Loucy (cell line): ENCODE data around the gene SYNE1.

Experiments
- EZH2phosphoT487 ChIP-seq: fragments of 200-600 bp; IDR thresholded peaks from 2 replicates; pipeline ENCODE4 v1.6.1; 2018; ENCODE audit warnings: antibody characterized with exemption, mild to moderate bottlenecking, moderate library complexity, borderline replicate concordance
- TF ChIP-seq, protein P1 (sequence below): fragments of 200-600 bp; sonication (generic); conservative IDR thresholded peaks from 2 replicates; pipeline ENCODE4 v1.5.1; 2014; ENCODE audit warnings: mild to moderate bottlenecking, antibody characterized with exemption, low read length

DNA sequence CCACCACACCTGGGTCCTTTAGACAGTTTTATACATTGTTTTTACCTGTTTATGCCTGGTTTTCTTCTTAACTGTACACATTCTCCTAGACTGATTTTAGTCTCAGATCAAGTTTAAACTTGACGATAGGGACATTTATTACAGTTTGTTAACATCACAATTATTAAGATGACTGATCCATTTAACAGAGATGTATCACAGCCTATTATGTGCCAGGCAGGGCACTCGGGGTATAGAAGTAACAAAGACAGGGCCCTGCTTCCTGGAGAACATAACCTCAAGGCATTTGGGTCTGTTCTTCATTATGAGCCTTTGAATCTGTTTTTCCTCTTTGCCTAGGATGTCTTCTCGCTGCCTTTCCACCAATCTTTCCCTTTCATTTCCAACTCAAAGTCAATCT lies 449.2 kb downstream of the SYNE1 start:
- TF ChIP-seq, protein P1, sequence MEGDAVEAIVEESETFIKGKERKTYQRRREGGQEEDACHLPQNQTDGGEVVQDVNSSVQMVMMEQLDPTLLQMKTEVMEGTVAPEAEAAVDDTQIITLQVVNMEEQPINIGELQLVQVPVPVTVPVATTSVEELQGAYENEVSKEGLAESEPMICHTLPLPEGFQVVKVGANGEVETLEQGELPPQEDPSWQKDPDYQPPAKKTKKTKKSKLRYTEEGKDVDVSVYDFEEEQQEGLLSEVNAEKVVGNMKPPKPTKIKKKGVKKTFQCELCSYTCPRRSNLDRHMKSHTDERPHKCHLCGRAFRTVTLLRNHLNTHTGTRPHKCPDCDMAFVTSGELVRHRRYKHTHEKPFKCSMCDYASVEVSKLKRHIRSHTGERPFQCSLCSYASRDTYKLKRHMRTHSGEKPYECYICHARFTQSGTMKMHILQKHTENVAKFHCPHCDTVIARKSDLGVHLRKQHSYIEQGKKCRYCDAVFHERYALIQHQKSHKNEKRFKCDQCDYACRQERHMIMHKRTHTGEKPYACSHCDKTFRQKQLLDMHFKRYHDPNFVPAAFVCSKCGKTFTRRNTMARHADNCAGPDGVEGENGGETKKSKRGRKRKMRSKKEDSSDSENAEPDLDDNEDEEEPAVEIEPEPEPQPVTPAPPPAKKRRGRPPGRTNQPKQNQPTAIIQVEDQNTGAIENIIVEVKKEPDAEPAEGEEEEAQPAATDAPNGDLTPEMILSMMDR = no peak
- TF ChIP-seq EZH2phosphoT487 = no peak
